HG02938 (cell line): ENCODE results near the gene WDHD1.
"Not testable (repeated sequence)": the region's sequence is repeated elsewhere in the genome, so short reads cannot be mapped to it uniquely, and the experiment has no call there.

Experiments used
- ATAC-seq: cut with Tn5 transposase; IDR thresholded peaks from one replicate; pipeline ENCODE4 v1.9.1; 2021; ENCODE audit warnings: mild to moderate bottlenecking, moderate library complexity; ENCODE audit not compliant: unreplicated experiment

The WDHD1 gene

DNA sequence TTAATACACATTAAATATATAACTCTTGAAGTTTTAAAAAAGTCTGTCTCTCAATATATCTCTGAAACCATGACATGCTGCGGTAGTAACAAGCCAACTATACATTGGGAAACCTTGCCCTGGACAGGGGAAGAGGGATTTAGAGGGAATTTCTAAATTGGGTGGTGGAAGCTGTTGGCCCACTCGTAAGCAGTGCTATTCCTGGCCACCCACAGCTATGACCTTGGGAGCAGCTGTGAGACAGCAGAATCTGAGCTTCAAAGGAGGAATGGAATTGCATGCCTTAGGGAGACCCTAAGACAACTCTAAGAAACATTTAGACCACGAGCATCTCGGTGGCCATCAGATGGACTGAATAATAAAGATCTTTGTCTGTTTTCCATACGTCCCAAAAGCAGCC is 108.5 kb downstream of the WDHD1 start:
- ATAC-seq, result no peak

DNA sequence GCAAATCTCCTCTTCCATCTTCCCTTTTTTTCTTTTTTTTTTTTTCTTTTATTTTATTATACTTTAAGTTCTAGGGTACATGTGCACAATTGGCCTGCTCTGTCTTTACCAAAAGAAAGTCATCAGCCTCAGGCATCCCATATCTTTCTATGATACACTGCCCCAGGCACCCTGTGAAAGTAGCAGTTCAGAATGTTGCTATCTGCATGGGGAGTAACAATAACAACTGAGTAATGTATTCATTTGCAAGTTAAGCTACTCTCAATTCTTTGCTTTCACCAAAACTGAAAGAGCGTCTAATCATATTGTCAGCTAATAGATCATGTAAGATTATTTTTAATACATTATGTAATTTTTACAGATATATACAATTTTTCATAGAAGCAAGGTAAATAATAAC is 110.8 kb downstream of the WDHD1 start:
- no peak for ATAC-seq

- ATAC-seq, result no peak
Observed at GRCh38 chr14:54909817-54910558, 116.9 kb downstream of the WDHD1 start.

GRCh38 chr14:54908973-54909372 is 117.9 kb downstream of the WDHD1 start:
- ATAC-seq, result not testable (repeated sequence)

- no peak for ATAC-seq
Observed at GRCh38 chr14:54908190-54908589, 118.7 kb downstream of the WDHD1 start.

DNA sequence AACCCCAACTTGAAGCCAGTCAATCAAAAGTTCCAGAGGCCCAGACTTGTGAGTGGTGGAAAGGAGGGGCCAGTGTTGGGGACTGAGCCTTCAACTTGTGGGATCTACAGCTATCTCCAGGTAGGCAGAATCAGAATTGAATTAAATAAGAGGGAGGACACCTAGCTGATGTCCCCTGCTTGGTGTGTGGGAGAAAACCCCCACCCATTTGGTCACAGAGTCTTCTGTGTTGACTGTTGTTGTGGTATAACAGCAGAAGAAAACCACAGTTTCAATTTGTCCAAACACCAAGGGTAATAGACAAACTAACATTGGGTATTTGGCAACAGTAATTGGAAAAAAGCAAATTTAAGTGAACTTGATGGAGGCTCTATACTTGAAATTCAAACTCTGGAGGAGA is 120.8 kb downstream of the WDHD1 start:
- no peak for ATAC-seq

GRCh38 chr14:54902521-54903420 is 124.1 kb downstream of the WDHD1 start, which contains the start of gene GCH1:
TSS of gene GCH1 (minus strand) at chr14:54902826. CDS start at chr14:54902663, 163 bp downstream.
- peak; percentile 79 for ATAC-seq

- ATAC-seq, result peak; percentile 61
Observed at GRCh38 chr14:54902143-54902520, 124.8 kb downstream of the WDHD1 start.

DNA sequence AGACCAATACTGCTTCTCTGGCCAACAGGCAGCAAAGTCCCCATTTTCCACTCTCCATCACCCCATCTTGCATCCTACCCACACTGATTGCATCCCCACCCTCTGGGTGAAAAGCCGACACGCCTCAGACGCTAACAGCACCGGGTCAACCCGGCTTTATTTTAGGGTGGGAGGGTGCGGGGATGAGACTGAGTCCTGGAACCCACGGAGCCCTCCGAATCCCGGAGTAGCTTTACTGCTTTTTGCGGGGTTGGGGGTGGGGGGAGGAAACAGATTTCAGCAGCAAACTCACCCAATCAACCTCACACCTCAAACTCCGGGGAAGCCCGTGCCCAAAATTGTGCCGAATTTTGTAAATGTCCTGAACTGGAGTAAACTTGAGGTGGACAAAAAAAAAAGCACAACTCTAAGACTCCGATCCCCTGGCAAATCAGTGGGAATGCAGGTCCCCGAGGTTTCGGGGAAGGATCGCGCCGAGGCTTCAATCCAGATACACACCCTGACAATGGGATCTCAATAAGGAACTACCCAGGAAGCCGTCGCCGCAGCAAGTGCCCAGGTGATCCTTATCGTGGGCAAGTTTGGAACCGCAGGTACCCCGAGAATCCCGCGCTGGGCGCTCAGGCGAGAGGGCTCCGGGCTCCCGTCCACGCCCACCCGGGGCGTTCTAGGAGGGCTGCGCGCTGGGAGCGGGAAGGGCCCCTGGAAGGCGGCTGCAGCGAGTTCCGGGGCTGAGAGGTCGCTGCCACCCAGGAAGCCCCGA is 125.3 kb downstream of the WDHD1 start:
- ATAC-seq, result peak; percentile 12

DNA sequence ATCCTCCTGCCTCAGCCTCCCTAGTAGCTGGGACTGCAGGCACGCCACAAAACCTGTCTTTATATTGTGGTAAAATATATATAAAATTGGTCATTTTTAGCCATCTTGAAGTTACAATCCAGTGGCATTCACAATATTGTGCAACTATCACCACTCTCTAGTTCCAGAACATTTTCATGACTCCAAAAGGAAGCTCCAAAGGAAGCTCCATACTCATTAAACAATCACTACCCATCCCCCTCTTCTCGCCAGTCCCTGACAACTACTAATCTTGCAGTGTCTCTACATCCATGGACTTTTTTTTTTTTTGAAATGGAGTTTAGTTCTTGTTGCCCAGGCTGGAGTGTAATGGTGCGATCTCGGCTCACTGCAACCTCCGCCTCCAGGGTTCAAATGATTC is 127.3 kb downstream of the WDHD1 start:
- no peak for ATAC-seq

GRCh38 chr14:54897809-54898555 is 128.9 kb downstream of the WDHD1 start:
- ATAC-seq, result not testable (repeated sequence)

DNA sequence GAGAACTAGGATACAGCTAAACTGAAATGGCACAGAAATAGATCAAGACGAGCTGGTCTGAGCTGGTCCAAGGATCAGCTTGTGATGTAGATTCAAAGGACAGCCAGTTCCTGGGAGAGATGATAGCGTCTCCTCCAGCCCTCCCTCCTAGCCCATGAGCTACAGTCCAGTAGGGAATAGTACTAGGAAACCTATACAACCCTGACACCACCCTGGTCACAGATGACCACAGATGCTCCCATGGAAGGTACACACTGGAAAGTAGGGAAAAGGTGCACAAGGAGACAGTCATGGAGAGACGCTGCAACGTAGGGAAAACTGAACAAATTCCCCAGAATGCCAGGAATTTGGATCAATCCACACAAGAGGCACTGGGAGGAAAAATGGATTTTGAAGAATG is 131.2 kb downstream of the WDHD1 start:
- no peak for ATAC-seq

DNA sequence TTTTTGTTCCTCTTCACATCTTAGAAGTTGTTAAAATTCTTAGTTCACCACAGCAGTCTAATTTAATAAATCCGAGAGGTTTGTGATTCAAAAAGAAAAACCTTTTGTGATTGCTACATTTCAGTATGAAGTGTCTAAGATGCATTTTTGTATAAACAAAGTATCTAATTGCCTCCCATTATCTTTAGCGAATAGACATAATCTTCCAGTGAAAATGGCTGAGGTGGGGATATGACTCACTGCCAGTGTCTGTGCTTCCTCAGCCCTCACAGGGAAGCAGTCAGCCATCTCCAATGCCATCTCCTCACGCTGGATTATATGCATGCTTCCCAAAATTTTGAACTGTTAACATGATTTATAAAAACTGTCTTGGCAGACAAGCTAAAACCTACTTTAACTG is 131.9 kb downstream of the WDHD1 start:
- no peak for ATAC-seq

- ATAC-seq, result no peak
Observed at GRCh38 chr14:54893151-54893760, 133.6 kb downstream of the WDHD1 start.

GRCh38 chr14:54891471-54892245 is 135.2 kb downstream of the WDHD1 start:
- no peak for ATAC-seq

- ATAC-seq, result peak; percentile 75
Observed at GRCh38 chr14:54890788-54891187, 136.1 kb downstream of the WDHD1 start.

- no peak for ATAC-seq
Observed at GRCh38 chr14:54889919-54890318, 137.0 kb downstream of the WDHD1 start.
